SK-N-SH (cell line): ENCODE results near the gene PDE4D. TPM values are rescaled to one million over a fixed set of nuclear protein-coding genes. Genes with fewer than 3 reads are reported as not detected.

Experiments
- CTCF ChIA-PET: fragments of 300-600, 350-600 bp; formaldehyde crosslinking; extraction: SDS; loops from one replicate; lab custom pipeline; 2021; lab: Yijun Ruan, JAX
- POLR2A ChIA-PET: fragments of 350-600 bp; sonication (Branson Sonifier 250); formaldehyde crosslinking; extraction: SDS; loops from one replicate; lab custom pipeline; 2020; ENCODE audit warnings: antibody characterized with exemption, inconsistent platforms; lab: Yijun Ruan, JAX
- DNase-seq: peaks from one replicate; pipeline ENCODE4 v3.0.0; 2012
- H2AFZ ChIP-seq: fragments of 200-600 bp; sonication (generic); 2 replicates; pipeline ENCODE4 v1.8.1; 2016; ENCODE audit warnings: antibody characterized with exemption, mild to moderate bottlenecking, low read depth
- H3F3A ChIP-seq: fragments of 200-600 bp; sonication (generic); replicated peaks from 2 replicates; pipeline ENCODE3; 2016; ENCODE audit warnings: antibody characterized with exemption, mild to moderate bottlenecking; ENCODE audit not compliant: insufficient read depth
- H3K27ac ChIP-seq, 2 experiments: fragments of 200-500 bp in 1 of 2; fragments of 200-600 bp in 1 of 2; sonication (Bioruptor generic) in 1 of 2; sonication (generic), shearing (Covaris generic) in 1 of 2; 2 replicates each; pipeline versions ENCODE4 v1.5.1 to v1.6.1; 2014 to 2016; ENCODE audit warnings: low read depth in 2 of 2, inconsistent platforms in 1 of 2, low read length in 1 of 2, mild to moderate bottlenecking in 1 of 2, mixed read lengths in 1 of 2
- H3K27me3 ChIP-seq: fragments of 200-600 bp; sonication (generic), shearing (Covaris generic); 2 replicates; pipeline ENCODE4 v1.6.1; 2016; ENCODE audit warnings: mixed run types; ENCODE audit not compliant: insufficient read depth
- H3K36me3 ChIP-seq, 2 experiments: fragments of 200-500 bp in 1 of 2; fragments of 200-600 bp in 1 of 2; sonication (Bioruptor generic) in 1 of 2; sonication (generic) in 1 of 2; replicated peaks in 1 of 2; 2 replicates each; pipeline versions ENCODE3 to v1.5.1; 2014 to 2016; ENCODE audit warnings: low read length in 1 of 2, mild to moderate bottlenecking in 1 of 2; ENCODE audit not compliant: insufficient read depth in 2 of 2, control insufficient read depth in 1 of 2
- H3K4me1 ChIP-seq, 2 experiments: fragments of 200-500 bp in 1 of 2; fragments of 200-600 bp in 1 of 2; sonication (Bioruptor generic) in 1 of 2; sonication (generic), shearing (Covaris generic) in 1 of 2; 2 replicates each; pipeline versions ENCODE4 v1.5.1 to v1.6.1; 2014 to 2016; ENCODE audit warnings: low read depth in 1 of 2, low read length in 1 of 2, mixed run types in 1 of 2; ENCODE audit not compliant: insufficient read depth in 2 of 2, control insufficient read depth in 1 of 2
- H3K4me2 ChIP-seq: fragments of 200-600 bp; sonication (generic), shearing (Covaris generic); 2 replicates; pipeline ENCODE4 v1.6.1; 2017; ENCODE audit warnings: mixed run types
- H3K4me3 ChIP-seq, 2 experiments: fragments of 200-500 bp in 1 of 2; fragments of 200-600 bp in 1 of 2; sonication (Bioruptor generic) in 1 of 2; sonication (generic), shearing (Covaris generic) in 1 of 2; 2 replicates each; pipeline versions ENCODE4 v1.5.1 to v1.8.1; 2014 to 2016; ENCODE audit warnings: low read depth in 2 of 2, inconsistent platforms in 1 of 2, low read length in 1 of 2, mild to moderate bottlenecking in 1 of 2, mixed read lengths in 1 of 2, moderate library complexity in 1 of 2
- H3K79me2 ChIP-seq: fragments of 200-600 bp; sonication (generic); 2 replicates; pipeline ENCODE4 v1.8.1; 2017; ENCODE audit warnings: mild to moderate bottlenecking; ENCODE audit not compliant: insufficient read depth
- H3K9ac ChIP-seq: fragments of 200-600 bp; sonication (generic); 2 replicates; pipeline ENCODE4 v1.6.1; 2017; ENCODE audit warnings: mixed run types
- H3K9me2 ChIP-seq: fragments of 200-600 bp; sonication (generic); 2 replicates; pipeline ENCODE4 v1.6.1; 2017; ENCODE audit warnings: mixed run types
- H3K9me3 ChIP-seq: fragments of 200-600 bp; sonication (generic); 2 replicates; pipeline ENCODE4 v1.6.1; 2017; ENCODE audit warnings: mixed run types, mild to moderate bottlenecking, moderate library complexity
- H4K20me1 ChIP-seq: fragments of 200-600 bp; sonication (generic); 2 replicates; pipeline ENCODE4 v1.6.1; 2017; ENCODE audit warnings: mild to moderate bottlenecking, mixed run types; ENCODE audit not compliant: insufficient read depth
- CHD2 ChIP-seq: fragments of 150-350 bp; IDR thresholded peaks from 2 replicates; pipeline ENCODE4 v1.6.1; 2018; ENCODE audit warnings: low read length; ENCODE audit not compliant: partially characterized antibody
- ELF1 ChIP-seq: IDR thresholded peaks from 2 replicates; pipeline ENCODE4 v1.4.0; 2012
- EP300 ChIP-seq, 2 experiments: IDR thresholded peaks; 2 replicates each; pipeline versions ENCODE4 v1.4.0 to v1.6.1; 2012; ENCODE audit warnings: borderline replicate concordance in 1 of 2, low read depth in 1 of 2, low read length in 1 of 2
- EZH2phosphoT487 ChIP-seq: fragments of 200-600 bp; sonication (generic); IDR thresholded peaks from 2 replicates; pipeline ENCODE4 v1.6.1; 2017; ENCODE audit warnings: low read depth, mixed run types, mild to moderate bottlenecking, antibody characterized with exemption, moderate library complexity, borderline replicate concordance
- FOSL2 ChIP-seq: IDR thresholded peaks from 2 replicates; pipeline ENCODE4 v1.4.0; 2012; ENCODE audit warnings: low read depth, mild to moderate bottlenecking, moderate library complexity, borderline replicate concordance
- FOXJ3 ChIP-seq: sonication (generic); formaldehyde crosslinking; IDR thresholded peaks from 2 replicates; pipeline ENCODE4 v1.5.1; 2020; ENCODE audit warnings: mild to moderate bottlenecking, missing genetic modification reagents
- GABPA ChIP-seq: IDR thresholded peaks from 2 replicates; pipeline ENCODE4 v1.4.0; 2012; ENCODE audit warnings: low read depth, mild to moderate bottlenecking
- GATA2 ChIP-seq: sonication (generic); formaldehyde crosslinking; IDR thresholded peaks from 2 replicates; pipeline ENCODE4 v1.5.0; 2020; ENCODE audit warnings: mild to moderate bottlenecking, missing genetic modification reagents
- JUND ChIP-seq: IDR thresholded peaks from 2 replicates; pipeline ENCODE4 v1.4.0; 2012
- MEF2A ChIP-seq: IDR thresholded peaks from 2 replicates; pipeline ENCODE4 v1.4.0; 2012; ENCODE audit warnings: low read depth, borderline replicate concordance
- MXI1 ChIP-seq: IDR thresholded peaks from 2 replicates; pipeline ENCODE4 v1.6.1; 2012; ENCODE audit warnings: mild to moderate bottlenecking, low read depth, low read length, improper control_type of control experiment
- NFIC ChIP-seq: IDR thresholded peaks from 2 replicates; pipeline ENCODE4 v1.4.0; 2012; ENCODE audit warnings: borderline replicate concordance
- NRF1 ChIP-seq: IDR thresholded peaks from 2 replicates; pipeline ENCODE4 v1.6.1; 2012; ENCODE audit warnings: low read depth, mild to moderate bottlenecking, low read length
- POLR2AphosphoS5 ChIP-seq: IDR thresholded peaks from 2 replicates; pipeline ENCODE4 v1.6.1; 2012; ENCODE audit warnings: low read depth, low read length
- TEAD4 ChIP-seq: IDR thresholded peaks from 2 replicates; pipeline ENCODE4 v1.4.0; 2012; ENCODE audit warnings: mild to moderate bottlenecking, borderline replicate concordance; ENCODE audit not compliant: insufficient read depth
- YY1 ChIP-seq: IDR thresholded peaks from 2 replicates; pipeline ENCODE4 v1.4.0; 2012; ENCODE audit warnings: low read depth, mild to moderate bottlenecking
- WGBS: methylation state at CpG from one replicate; pipeline ENCODE4 v1.1.6; 2017; ENCODE audit warnings: low lambda C conversion rate; 5-methylcytosine and 5-hydroxymethylcytosine counted together
- polyA plus RNA-seq, 3 experiments: library from polyadenylated mRNA; depleted of rRNA; stranded (reverse); fragments of >200 nt; gene quantifications; 2 replicates each; pipeline ENCODE4 v1.2.3, GENCODE V29; 2012
- TF ChIP-seq, protein P1 (sequence below): IDR thresholded peaks from 2 replicates; pipeline ENCODE4 v1.4.0; 2012; ENCODE audit warnings: low read depth, borderline replicate concordance
- TF ChIP-seq, protein P2 (sequence below): fragments of 150-350 bp; IDR thresholded peaks from 2 replicates; pipeline ENCODE4 v1.6.1; 2016; ENCODE audit warnings: mild to moderate bottlenecking, low read depth, low read length
- TF ChIP-seq, protein P3 (sequence below): fragments of 150-350 bp; IDR thresholded peaks from 2 replicates; pipeline ENCODE4 v1.6.1; 2017; ENCODE audit warnings: antibody characterized with exemption, low read length, low read depth, borderline replicate concordance
- TF ChIP-seq, protein P4 (sequence below): fragments of 200-600 bp; sonication (generic); IDR thresholded peaks from 2 replicates; pipeline ENCODE4 v1.6.1; 2017; ENCODE audit warnings: antibody characterized with exemption, mild to moderate bottlenecking, moderate library complexity
- TF ChIP-seq, protein P5 (sequence below): IDR thresholded peaks from 2 replicates; pipeline ENCODE4 v1.4.0; 2012; ENCODE audit warnings: low read depth
- TF ChIP-seq, protein P6 (sequence below): IDR thresholded peaks from 2 replicates; pipeline ENCODE4 v1.4.0; 2012; ENCODE audit warnings: low read depth, borderline replicate concordance

The PDE4D gene
- polyA plus RNA-seq, 1 of the 3 experiments (the other 2 are of a cell fraction): 2.4 TPM

DNA sequence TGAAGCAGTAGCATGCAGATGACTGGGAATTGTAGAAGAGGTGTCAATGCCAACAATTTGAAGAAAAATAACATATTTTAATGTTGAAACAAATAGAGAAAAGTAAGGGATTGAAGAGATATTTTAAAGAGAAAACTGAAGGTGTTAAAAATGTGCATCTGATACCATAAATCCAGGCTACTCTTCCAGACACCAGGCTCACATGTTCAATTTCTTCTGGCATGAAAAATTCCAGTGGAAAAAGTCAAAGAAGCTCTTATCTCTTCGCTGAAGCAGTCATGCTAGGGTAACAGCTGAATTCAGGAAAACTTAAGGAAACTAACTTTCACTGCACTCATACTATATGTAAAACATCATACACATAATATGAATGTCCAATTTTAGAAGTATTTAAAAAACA is 335.0 kb downstream of the PDE4D start:
- Histone ChIP-seq H3K27ac (no peak overlapping the region; a peak in 1 of 4 replicates), H2AFZ (no peak overlapping the region), H3K4me3 (no peak overlapping the region), H3K9ac (no peak overlapping the region), H3K4me1 (peaks cover 7 to 8% of the 10 kb centered on the region in 2 experiments; a peak in 3 of 4 replicates), H3K27me3 (no peaks in the 10 kb centered on the region), H3K79me2 (no peaks in the 10 kb centered on the region), H3F3A (no peaks in the 10 kb centered on the region), H3K36me3 (no peaks in the 10 kb centered on the region), H4K20me1 (no peaks in the 10 kb centered on the region), H3K9me2 (no peaks in the 10 kb centered on the region), H3K4me2 (no peak overlapping the region), H3K9me3 (no peaks in the 10 kb centered on the region)
- ChIA-PET POLR2A (no interaction called here), CTCF (interaction anchor here (1.0 kb wide), 1 partner anchor 102 kb away, joined by 6 read pairs; no protein-coding TSS in a partner anchor)
- DNase-seq: no peak
- no peak for TF ChIP-seq GABPA
- no peak for TF ChIP-seq EP300 (IDR thresholded peaks at IDR 0.05; ENCODE audit: borderline replicate concordance in 1 of 2, low read depth in 1 of 2, low read length in 1 of 2)
- TF ChIP-seq NFIC: no peak
- TF ChIP-seq MXI1: no peak
- TF ChIP-seq, protein P1, sequence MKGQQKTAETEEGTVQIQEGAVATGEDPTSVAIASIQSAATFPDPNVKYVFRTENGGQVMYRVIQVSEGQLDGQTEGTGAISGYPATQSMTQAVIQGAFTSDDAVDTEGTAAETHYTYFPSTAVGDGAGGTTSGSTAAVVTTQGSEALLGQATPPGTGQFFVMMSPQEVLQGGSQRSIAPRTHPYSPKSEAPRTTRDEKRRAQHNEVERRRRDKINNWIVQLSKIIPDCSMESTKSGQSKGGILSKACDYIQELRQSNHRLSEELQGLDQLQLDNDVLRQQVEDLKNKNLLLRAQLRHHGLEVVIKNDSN: no peak
- TF ChIP-seq EZH2phosphoT487: no peak
- TF ChIP-seq POLR2AphosphoS5: no peak
- TF ChIP-seq GATA2: no peak
- no peak for TF ChIP-seq YY1
- no peak for TF ChIP-seq TEAD4
- TF ChIP-seq, protein P2, sequence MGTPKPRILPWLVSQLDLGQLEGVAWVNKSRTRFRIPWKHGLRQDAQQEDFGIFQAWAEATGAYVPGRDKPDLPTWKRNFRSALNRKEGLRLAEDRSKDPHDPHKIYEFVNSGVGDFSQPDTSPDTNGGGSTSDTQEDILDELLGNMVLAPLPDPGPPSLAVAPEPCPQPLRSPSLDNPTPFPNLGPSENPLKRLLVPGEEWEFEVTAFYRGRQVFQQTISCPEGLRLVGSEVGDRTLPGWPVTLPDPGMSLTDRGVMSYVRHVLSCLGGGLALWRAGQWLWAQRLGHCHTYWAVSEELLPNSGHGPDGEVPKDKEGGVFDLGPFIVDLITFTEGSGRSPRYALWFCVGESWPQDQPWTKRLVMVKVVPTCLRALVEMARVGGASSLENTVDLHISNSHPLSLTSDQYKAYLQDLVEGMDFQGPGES: no peak
- no peak for TF ChIP-seq FOXJ3 (CRISPR knock-in tag)
- TF ChIP-seq JUND: no peak
- no peak for TF ChIP-seq CHD2
- no peak for TF ChIP-seq MEF2A
- TF ChIP-seq FOSL2: no peak
- 94% methylated on average over 1 of the region's 1 CpG for WGBS

DNA sequence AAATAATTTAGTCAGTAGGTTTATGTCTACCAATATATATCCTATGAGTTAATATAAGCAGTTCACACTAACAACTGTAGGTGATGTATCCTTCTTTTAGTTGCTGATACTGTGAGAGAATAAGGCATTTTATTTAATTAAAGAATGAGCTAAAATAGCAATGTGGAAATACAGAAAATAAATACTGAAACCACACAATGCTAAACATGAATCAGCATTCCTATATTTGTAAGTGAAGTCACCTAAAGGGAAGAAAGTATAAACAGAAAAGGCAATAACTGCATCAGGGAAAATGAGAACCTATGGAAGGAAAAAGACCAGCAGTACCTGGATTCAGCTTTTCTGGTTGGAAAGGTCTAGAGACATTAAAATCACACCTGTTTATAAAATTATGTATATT is 336.0 kb downstream of the PDE4D start:
- no peaks in the 10 kb centered on the region for H3K9me3 ChIP-seq
- peaks cover 0 to 3% of the 10 kb centered on the region in 2 experiments; a peak in 2 of 4 replicates for H3K4me1 ChIP-seq
- no peaks in the 10 kb centered on the region for H3K9me2 ChIP-seq
- H3K9ac ChIP-seq: no peak overlapping the region
- no peaks in the 10 kb centered on the region for H3F3A ChIP-seq
- no peaks in the 10 kb centered on the region for H3K27me3 ChIP-seq
- CTCF ChIA-PET: no interaction called here
- no peak overlapping the region for H2AFZ ChIP-seq
- POLR2A ChIA-PET: no interaction called here
- H3K4me2 ChIP-seq: no peak overlapping the region
- H3K4me3 ChIP-seq: no peak overlapping the region
- H3K27ac ChIP-seq: no peak overlapping the region
- no peak for DNase-seq
- no peaks in the 10 kb centered on the region for H3K79me2 ChIP-seq
- H4K20me1 ChIP-seq: no peaks in the 10 kb centered on the region
- no peaks in the 10 kb centered on the region for H3K36me3 ChIP-seq
- TF ChIP-seq TEAD4 (no peak), MEF2A (no peak), GABPA (no peak), ELF1 (no peak), NRF1 (no peak), MXI1 (no peak), POLR2AphosphoS5 (no peak), FOSL2 (no peak)
- TF ChIP-seq, protein P3, sequence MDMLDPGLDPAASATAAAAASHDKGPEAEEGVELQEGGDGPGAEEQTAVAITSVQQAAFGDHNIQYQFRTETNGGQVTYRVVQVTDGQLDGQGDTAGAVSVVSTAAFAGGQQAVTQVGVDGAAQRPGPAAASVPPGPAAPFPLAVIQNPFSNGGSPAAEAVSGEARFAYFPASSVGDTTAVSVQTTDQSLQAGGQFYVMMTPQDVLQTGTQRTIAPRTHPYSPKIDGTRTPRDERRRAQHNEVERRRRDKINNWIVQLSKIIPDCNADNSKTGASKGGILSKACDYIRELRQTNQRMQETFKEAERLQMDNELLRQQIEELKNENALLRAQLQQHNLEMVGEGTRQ: no peak
- TF ChIP-seq, protein P4, sequence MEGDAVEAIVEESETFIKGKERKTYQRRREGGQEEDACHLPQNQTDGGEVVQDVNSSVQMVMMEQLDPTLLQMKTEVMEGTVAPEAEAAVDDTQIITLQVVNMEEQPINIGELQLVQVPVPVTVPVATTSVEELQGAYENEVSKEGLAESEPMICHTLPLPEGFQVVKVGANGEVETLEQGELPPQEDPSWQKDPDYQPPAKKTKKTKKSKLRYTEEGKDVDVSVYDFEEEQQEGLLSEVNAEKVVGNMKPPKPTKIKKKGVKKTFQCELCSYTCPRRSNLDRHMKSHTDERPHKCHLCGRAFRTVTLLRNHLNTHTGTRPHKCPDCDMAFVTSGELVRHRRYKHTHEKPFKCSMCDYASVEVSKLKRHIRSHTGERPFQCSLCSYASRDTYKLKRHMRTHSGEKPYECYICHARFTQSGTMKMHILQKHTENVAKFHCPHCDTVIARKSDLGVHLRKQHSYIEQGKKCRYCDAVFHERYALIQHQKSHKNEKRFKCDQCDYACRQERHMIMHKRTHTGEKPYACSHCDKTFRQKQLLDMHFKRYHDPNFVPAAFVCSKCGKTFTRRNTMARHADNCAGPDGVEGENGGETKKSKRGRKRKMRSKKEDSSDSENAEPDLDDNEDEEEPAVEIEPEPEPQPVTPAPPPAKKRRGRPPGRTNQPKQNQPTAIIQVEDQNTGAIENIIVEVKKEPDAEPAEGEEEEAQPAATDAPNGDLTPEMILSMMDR: no peak
- TF ChIP-seq, protein P5, sequence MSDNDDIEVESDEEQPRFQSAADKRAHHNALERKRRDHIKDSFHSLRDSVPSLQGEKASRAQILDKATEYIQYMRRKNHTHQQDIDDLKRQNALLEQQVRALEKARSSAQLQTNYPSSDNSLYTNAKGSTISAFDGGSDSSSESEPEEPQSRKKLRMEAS: no peak
- TF ChIP-seq, protein P6, sequence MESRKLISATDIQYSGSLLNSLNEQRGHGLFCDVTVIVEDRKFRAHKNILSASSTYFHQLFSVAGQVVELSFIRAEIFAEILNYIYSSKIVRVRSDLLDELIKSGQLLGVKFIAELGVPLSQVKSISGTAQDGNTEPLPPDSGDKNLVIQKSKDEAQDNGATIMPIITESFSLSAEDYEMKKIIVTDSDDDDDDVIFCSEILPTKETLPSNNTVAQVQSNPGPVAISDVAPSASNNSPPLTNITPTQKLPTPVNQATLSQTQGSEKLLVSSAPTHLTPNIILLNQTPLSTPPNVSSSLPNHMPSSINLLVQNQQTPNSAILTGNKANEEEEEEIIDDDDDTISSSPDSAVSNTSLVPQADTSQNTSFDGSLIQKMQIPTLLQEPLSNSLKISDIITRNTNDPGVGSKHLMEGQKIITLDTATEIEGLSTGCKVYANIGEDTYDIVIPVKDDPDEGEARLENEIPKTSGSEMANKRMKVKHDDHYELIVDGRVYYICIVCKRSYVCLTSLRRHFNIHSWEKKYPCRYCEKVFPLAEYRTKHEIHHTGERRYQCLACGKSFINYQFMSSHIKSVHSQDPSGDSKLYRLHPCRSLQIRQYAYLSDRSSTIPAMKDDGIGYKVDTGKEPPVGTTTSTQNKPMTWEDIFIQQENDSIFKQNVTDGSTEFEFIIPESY: no peak
